Central memory CD4-positive, alpha-beta T cell (primary cell): ENCODE data around the gene MRPL2.

ENCODE experiments used
- DNase-seq: peaks from one replicate; pipeline ENCODE4 v3.0.0; 2022

The MRPL2 gene

GRCh38 chr6:43016943-43017334, 42.3 kb downstream of the MRPL2 start:
- DNase-seq: no peak

GRCh38 chr6:43016176-43016942, 42.9 kb downstream of the MRPL2 start:
- no peak for DNase-seq

GRCh38 chr6:43014434-43014909, 44.8 kb downstream of the MRPL2 start:
- DNase-seq: no peak

- peak; percentile 100 for DNase-seq
Measured at GRCh38 chr6:43013843-43014433, 45.3 kb downstream of the MRPL2 start, which contains the start of the genes KLHDC3 and MEA1. KLHDC3 (plus strand) TSS chr6:43014249; CDS start chr6:43017193, 2,944 bp downstream. MEA1 (minus strand) TSS chr6:43013946; CDS start chr6:43013813, 133 bp downstream.

- DNase-seq: no peak
Measured at GRCh38 chr6:43013097-43013842, 46.0 kb downstream of the MRPL2 start.

- DNase-seq: no peak
Measured at GRCh38 chr6:43012364-43012763, 46.9 kb downstream of the MRPL2 start.

- DNase-seq: no peak
Measured at GRCh38 chr6:43011207-43011606, 48.0 kb downstream of the MRPL2 start.

- DNase-seq: peak; percentile 8
Measured at GRCh38 chr6:43009124-43009523, 50.1 kb downstream of the MRPL2 start.

- DNase-seq: no peak
Measured at GRCh38 chr6:43007126-43007525, 52.1 kb downstream of the MRPL2 start.

- no peak for DNase-seq
Measured at GRCh38 chr6:43006251-43006650, 53.0 kb downstream of the MRPL2 start.

- DNase-seq: no peak
Measured at GRCh38 chr6:43005844-43006243, 53.4 kb downstream of the MRPL2 start.
